CD4-positive, alpha-beta T cell treated with Interleukin-17A for 4 hours (primary cell): ENCODE measurements around the gene ARID1B.
"Not testable (repeated sequence)": the region's sequence is repeated elsewhere in the genome, so short reads cannot be mapped to it uniquely, and the experiment has no call there.

ENCODE experiments used
- DNase-seq: peaks from one replicate; pipeline ENCODE4 v3.0.0-alpha.2; 2020; ENCODE audit warnings: mixed read lengths

Gene ARID1B

DNA sequence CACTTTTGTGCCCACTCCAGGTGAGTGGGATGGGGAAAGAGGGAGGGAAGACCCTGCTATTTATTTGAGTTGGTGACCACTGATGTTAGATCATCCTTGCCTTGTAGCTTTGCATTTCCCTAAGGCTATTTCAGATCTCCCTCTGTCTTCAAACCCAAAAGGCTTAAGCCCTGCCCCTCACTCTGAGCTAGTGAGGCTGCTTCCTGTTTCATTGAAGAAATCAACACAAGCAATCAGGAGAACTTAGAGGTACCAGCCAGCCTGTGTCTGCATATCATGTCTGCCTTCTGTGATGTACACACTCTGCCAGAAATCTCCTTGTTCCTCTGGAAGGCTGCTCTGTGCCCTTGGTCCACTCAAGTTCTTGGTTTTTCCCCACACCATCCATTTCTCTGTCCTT, 135.3 kb downstream of the ARID1B start:
- DNase-seq: peak; percentile 30

DNA sequence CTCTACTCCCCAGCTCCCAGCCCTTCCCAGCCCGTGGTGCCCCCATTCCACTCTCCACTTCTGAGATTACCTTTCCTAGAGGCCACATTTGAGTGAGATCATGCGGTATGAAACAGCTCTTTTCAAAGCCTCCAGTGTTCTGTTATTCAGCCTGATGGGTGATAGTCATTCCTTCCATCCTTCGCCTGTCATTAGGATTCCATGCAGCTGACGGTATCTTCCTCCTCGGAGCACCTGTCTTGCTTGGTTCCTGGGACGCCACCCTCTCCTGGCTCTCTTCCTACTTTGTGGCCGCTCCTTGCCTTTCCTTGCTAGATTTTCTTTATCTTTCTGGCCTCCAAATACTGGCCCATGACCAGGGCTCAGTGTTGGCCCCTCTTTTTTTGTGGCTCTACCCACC, 137.0 kb downstream of the ARID1B start:
- DNase-seq: no peak

DNA sequence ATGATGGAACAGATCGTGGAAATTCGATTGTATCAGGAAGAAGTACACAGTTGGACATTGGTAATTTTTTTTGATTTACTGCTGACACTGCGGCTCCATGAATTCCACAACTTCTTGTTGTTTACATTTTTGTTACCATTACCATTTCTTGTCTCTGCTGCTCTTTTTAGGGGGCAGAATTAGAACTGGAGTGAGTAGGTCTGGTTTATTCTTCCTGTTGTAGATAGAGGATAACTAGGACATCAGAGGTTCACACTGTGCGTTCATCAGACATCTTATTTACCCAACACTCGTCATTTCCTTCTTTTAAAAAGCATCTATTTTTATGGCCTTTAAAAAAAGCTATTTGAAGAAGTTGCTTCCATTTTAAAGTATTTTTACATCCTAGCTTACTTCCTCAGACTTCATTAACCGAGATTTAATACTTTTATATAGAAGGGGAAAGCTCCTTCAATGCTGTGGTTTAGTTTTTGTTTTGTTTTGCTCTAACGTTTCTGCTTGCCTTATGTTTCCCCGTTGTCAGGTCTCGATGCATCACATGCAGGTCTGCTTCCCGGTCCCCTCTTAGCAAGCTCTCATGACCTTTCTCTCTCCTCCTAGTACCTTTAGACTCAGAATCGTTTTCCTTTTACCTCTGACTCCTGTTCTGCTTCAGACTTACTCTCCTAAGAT, 139.1 kb downstream of the ARID1B start:
- DNase-seq: no peak

DNA sequence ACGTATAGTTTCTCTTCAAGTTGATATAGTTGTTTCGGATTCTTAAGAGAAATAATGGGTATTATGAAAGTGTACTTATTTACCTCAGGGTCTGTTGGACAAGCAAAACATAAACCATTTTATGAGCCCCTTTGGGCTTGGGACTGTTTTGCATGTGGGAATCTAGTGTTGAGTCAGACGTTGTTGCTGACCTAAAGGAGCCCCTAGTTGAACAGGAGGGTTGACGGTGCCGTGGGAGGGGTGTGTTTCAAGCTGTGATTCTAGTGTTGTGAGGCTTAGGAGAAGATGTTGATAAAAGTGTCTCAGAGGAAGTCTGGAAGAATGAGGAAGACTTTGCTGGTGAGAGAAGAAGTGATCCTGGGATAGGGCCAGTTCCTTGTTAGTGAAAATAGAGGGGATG, 140.0 kb downstream of the ARID1B start:
- DNase-seq: no peak

DNA sequence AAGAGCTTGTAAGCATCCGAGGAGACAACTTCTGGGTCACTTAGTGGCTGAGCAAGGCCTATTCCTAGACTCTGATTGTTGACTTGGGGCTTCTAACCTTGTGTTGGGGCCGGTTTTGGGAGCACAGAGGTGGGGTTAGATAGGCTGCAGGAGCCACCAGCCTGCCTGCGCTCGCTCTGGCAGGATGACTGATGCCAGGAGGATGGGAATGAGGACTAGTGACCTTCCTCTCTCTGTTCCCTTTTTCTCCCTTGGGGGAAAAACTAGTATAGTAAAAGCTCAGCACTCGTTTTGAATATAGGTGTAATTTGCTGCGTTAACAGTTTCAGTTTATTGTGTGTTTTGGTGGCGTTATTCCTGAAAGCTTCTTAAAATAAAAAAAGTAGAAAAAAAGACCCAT, 141.5 kb downstream of the ARID1B start:
- DNase-seq: no peak

DNA sequence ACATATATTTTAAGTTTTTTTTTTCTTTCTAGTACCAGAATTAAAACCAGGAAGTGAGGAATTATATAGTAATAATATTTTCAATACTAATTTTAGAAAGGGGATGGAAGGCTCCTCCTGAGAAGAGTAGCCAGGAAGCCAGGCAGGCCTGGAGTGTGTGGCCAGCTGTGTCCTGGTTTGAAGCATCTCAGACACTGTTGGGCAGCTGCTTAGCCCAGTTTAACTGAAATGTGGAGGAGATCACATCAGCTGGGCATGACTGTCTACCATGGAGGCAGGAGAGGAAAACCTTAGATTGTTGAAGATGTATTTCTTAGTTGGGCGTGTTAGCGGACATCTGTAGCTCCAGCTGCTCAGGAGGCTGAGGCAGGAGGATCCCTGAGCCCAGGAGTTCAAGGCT, 142.2 kb downstream of the ARID1B start:
- no peak for DNase-seq

DNA sequence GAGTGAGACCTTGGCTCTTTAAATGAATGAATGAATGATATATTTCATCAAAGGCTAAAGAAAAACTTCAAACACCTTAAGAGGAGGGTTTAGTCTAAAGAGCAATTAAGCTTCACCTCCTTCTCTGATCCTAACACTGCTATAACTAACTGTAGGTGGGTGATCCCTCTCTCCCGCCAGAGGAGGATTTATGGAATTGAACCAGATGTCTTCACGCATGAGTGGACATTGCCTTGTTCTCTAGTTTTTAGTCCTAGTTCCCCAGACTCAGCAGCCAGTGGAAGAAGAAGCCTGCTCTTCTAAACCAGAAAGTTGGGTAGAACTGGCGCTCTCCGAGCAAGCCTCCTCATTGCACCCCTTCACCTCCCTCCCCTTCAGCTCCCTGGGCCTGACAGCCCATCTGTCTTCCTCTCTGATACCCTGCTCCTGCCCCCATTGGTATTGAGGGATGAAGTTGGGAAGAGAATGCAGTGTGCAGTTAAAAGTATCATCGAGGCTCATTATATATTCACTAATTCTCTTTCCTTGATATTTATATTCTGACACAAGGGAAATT, 142.7 kb downstream of the ARID1B start:
- DNase-seq: no peak

DNA sequence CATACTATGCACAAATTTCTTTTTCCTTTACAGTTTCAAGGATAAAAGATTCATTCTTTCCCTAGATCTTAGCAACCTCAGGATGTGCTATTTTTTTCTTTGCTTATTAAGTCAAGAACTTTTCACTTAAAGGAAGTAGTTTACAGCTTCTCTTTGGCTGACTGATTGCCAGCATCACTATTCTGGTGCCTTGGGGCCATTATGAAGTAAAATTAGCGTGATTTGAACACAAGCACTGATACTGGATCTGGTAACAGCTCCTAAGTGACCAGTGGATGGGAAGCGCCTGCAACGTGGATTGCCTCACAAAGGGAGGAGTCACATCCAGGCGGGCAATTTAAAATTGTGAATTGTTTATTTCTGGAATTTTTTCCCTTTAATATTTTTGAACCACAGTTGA, 147.1 kb downstream of the ARID1B start:
- DNase-seq: no peak

DNA sequence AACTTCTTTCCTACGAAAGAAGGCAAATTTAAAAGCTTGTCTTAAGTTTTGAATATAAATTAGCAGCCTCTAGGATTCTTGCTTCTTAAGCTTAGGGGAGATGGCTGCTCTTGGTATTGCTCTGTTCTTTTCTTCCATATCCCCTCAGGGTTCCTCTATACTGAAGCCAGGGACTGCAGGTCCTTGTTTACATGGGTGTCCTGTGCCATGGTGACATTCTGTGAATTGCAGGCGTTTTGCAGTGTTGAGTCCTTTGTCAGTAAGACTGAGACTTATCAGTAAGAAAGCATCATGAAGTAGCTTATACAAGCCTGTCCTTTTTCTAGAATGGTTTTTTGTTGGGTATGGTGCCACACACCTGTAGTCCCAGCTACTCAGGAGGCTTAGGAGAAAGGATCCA, 147.8 kb downstream of the ARID1B start:
- DNase-seq: no peak

DNA sequence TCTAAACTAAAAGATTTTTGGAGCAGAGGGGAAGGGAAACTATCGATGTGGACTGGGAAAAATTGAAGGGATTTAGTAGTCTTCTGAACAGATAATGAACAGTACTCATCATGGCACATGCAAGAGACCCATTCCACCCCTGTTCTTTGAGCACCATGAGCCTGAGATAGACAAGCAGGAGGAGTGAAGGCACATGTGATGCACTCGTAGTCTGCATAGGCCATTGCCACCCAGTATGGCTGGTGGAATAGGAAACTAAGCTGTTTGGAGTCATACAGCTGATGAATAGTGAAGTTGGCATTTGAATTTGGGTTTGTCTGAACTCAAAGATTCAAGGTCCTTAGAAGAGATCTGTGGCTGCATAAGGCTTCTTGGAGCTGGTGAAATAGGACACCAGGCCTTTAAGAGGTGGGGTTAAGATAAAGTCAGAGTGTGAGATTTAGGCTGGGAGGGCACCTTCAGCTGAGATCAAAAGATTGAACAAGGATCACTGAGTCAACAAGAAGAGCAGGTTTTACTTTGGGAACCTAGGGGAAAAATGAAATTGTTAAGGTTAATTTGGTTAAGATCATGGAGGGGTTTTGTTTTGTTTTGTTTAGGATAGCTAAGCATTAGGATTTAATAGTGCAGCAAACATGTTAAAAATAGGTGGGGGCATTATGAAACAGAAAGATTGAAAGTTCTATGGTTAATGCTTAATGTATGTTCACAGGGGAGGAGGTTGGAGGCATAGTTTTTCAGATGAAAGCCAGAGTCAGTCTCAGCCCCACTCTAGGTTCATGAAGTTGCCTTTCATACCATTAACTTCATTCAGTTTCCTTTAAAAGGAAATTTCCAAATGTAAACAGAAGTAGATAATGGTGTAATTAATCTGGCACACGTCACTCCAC, 148.8 kb downstream of the ARID1B start:
- DNase-seq: no peak

DNA sequence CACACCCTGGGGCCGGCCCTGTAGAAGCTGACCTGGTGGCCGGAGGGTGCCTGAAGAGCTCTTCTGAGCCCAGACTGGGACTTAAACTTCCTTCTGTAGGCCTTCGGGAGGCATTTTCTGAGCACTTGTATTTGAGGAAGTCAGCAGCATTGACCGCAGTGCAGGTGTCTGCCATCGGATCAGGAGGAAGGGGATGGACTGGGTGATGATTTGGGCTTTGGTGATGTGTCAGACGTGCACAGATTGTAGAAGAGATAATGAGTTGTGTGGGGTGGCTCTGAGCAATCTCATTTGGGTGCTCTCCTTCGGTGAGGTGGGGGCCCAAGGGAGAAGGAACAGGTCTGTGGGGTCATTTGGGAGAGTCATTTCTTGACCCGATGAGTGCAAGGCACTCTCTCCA, 150.9 kb downstream of the ARID1B start:
- DNase-seq: no peak

DNA sequence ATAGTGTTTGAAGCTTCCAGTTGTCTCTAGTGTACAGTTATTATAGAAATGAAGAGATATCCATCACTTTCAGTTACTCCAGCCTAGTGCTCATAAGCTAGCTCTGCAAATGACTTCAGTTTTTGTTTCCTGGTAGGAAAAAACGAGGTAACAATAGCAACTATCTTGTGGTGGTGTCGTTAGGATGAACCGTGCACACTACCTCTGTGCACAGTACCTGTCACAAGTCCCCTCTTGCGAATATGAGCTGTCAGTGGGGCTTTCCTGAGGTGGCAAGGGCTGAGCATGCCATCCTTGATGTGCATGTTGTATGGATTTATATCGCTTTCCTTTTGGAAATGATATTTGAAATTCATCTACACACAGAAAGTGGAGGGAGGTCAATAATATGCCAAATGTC, 151.8 kb downstream of the ARID1B start:
- DNase-seq: no peak

DNA sequence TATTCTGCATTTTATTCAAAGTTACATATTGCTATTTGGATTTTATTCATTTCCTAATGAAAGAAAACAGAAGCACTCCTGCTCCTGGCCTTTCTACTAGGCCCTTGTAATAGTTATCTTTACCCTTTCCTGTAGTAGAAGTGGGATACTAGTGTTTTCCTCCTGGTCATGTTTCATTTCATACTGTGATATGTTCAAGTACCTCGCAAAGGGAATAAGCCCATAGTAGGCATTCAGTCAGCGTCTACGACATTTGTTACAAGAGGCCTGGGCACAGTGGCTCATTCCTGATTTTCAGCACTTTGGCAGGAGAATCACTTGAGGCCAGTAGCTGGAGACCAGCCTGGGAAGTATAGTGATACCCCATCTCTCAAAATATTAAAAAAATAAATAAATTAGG, 154.1 kb downstream of the ARID1B start:
- DNase-seq: no peak

DNA sequence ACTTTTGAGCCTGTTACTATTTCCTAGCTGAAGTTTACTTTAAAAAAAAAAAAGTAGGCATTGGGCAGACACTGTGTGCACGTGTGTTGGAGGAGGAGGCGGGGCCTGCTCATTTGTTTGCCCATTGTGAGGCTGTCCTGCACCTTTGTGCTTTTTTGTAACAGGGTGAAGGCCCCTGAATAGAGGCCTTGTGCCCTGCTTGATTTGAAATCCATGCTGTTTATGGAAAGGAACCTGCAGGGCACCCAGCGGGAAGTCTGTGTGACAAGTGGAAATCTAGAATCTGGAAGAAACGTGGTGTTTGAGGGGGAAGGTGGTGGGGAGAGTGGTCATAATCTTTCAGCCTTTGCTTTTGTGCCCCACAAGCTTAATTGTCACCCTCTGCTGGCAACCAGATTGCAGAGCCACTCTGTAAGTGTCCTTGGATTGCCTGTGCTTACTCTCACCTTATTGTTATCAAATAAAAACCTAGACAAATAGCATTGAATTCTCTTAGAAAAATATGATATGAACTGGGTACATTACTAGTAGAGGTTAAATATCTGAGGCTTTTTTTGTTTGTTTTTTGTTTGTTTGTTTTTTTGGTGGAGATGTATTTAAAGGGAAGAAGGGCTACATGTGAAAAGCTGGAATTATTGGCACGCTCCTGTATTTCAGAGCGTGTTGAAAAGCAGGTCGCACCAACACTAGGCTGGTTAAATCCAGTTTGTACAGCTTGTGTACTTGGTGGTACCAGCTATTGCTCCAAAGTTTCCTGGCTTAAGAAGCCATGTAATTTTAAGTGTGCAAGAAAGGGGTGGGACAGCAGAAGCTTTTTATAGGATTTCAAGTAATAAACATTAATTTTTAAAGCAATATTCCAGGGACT, 156.3 kb downstream of the ARID1B start:
- DNase-seq: no peak

DNA sequence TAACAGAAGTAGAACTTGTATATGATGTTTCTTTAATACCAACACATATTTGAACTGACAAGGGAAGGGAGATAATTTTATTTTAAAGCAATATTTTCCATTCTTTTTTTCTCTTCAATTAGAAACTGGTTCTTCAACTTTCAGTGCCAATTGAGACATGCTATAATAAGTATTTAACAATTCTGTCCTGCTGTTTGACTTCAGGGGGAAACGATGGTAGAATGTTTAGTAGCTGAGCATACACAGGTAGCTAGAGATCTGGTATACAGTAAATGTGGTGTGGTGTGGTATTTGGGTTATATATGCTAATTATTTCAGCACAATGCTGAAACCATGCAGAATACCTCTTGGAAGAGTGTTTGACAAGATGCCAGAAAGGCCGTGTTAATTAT, 156.9 kb downstream of the ARID1B start:
- no peak for DNase-seq

DNA sequence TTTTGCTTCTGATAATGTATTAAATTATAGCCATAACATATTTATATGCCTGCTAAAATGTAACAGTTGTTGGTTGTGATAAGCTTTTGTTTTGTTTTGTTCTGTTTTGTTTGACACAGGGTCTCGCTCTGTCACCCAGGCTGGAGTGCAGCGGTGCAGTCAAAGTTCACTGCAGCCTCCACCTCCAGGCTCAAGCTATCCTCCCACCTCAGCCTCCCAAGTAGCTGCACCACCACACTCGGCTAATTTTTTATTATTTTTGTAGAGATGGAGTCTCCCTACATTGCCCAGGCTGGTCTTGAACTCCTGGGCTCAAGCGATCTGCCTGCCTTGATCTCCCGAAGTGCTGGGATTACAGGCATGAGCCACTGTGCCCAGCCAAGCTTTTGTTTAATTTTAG, 157.8 kb downstream of the ARID1B start:
- DNase-seq: no peak

DNA sequence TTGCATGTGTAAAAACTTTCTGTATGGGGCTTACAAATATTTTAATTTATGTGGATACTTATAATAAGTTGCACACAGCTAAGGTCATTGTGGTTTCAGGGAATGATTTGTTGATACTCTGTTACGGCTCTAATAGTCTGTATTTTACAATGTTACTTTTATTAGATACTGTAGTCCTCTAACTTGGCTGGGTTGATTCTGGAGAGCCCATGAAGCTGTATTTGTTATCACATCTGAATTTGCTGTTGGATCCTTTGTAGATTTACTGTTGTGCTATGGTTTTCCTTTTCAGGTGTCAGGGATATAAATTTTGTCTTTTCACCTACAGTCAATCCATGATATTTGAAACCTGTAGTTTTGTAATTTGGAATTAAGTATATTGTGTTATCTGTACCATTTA, 161.0 kb downstream of the ARID1B start:
- no peak for DNase-seq

DNA sequence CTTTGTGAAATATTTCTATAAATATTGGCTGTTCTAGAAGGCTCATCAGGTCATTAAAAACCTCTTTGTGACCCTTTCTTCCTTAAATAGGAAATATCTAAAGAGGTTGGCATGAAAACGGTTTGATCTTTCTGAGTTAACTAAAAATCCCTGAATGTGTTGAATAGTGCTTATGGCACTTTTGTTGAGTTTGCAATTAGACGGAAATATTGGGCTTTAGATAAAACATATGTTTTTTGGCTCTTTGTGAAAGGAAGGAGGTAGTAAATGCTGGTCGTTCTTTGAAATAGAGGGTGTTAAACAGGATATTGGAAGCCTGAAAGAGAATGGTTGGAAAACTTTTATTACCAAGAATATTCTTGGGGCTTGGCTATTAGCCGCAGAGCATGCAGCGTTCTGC, 163.0 kb downstream of the ARID1B start:
- DNase-seq: no peak

DNA sequence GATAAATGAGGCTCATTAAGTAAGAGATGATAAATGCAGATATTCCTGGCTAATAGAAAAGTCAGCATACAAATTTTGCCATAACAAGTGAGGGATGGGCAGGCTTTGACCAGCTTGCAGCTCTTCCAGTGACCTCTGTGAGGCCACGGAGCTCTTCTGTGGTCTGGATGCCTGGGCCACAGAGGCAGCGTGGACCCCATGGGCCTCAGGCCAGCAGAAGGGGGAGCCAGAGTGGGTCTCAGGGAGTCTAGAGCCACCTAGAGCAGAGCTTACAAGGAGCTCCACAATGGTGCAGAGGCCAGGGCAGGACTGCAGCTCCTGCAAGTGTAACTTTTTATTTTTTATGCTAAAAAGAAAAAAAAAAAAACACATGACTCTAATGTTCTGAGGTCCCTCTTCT, 165.1 kb downstream of the ARID1B start:
- DNase-seq: no peak

DNA sequence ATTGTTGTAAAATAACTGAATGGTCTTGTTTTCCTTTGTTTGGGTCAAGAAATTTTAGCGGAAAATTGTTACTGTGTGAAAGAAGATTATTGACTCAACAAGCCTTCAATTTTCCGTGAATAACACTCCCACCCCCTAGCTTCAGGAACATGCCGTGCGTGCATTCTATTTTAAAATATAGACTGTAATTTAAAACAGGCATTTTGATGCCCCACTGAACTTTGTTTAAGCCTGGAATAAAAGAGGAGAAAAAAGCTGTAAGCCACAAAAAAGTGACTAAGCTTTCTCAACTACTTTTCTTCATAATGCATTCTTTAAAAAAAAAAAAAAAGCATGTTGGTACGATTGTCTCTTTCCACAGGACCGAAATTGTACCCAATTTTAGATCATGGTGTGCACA, 166.0 kb downstream of the ARID1B start:
- no peak for DNase-seq

DNA sequence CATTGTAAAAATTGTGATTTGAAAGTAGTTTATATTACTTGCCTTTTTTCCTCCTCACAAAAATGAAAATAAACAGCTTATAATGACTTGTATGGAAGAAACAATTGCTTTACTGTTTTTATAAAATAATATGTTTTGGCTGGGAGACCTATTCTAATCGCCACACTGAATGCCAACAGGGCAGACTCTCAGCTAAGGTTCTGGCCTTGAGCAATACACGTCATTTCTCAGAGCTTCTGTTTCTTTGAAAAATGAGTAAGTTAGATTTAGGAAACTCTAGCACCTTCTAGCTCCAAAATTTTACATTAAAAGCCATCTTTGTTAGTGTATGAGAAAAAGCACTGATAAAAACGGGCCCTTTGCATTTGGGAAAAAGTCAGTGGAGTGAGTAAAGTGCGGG, 166.6 kb downstream of the ARID1B start:
- DNase-seq: no peak

DNA sequence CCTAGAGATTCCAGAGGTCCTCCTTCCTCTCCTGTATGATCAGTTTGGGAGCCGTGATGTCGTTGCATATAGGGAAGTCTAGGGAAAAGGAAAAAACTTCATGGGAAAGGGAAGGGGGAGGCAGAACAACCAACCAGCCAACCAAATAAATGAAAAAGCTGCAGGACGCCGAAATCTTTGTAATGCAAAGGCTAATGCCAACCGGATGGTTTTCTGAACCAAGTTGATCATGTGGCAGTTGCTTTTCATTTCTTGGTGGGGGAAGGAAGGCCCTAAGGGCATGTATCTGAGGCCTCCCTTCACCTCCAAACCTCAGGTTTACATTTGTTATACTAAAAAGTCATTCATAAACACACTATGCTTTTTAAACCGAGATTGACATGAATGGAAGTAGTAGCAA, 167.2 kb downstream of the ARID1B start:
- no peak for DNase-seq

DNA sequence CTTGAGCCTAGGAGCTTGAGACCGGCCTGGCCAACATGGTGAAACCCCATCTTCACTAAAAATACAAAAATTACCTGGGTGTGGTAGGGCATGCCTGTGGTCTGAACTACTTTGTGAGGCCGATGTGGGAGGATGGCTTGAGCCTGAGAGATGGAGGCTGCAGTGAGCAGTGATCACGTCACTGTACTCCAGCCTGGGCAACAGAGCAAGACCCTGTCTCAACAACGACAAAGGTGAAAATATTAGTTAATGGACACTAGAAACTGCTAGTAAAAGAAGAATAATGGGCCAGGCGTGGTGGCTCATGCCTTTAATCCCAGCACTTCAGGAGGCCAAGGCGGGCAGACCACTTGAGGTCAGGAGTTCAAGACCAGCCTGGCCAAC, 168.6 kb downstream of the ARID1B start:
- not testable (repeated sequence) for DNase-seq
